ENCODE data around the gene UNC80. TPM values are rescaled to one million over a fixed set of nuclear protein-coding genes. Genes with fewer than 3 reads are reported as not detected.

The UNC80 gene
- total and polyA plus RNA-seq, 2 donors (not counting 1 experiment from before 2014, with no cell fraction given): not detected

GRCh38 chr2:209766613-209767012 lies 5.0 kb upstream of the UNC80 start:
- H3K27ac Mint-ChIP-seq: no peak overlapping the region
- no peak overlapping the region for H3K4me3 ChIP-seq (ENCODE audit: control extremely low read depth in 1 of 5, extremely low read depth in 1 of 5, insufficient read depth in 1 of 5, low read depth in 2 of 5, low read length in 4 of 5)
- WGBS (ENCODE audit: insufficient coverage): 86% methylated on average over 1 of the region's 1 CpG
- H4K20me1 ChIP-seq (ENCODE audit: control insufficient read depth, insufficient read depth, low read length, poor library complexity, severe bottlenecking): no peaks in the 10 kb centered on the region
- peaks cover 0 to 10% (median 3%) of the 10 kb centered on the region in 4 experiments for H3K27me3 ChIP-seq (replicated peaks in 1 of 4; ENCODE audit: control extremely low read depth in 1 of 4, control insufficient read depth in 3 of 4, insufficient read depth in 4 of 4, low read length in 3 of 4)
- ATAC-seq (ENCODE audit: low read depth): no peak
- no peaks in the 10 kb centered on the region for H3K36me3 ChIP-seq (replicated peaks in 1 of 2; ENCODE audit: control extremely low read depth in 1 of 2, control insufficient read depth in 1 of 2, extremely low read depth in 1 of 2, insufficient read depth in 2 of 2, low read length in 1 of 2)
- H3K27me3 Mint-ChIP-seq: peaks cover 13% of the 10 kb centered on the region
- ChIA-PET POLR2A (no interaction called here), CTCF (no interaction called here)
- no peak overlapping the region for H3K9ac ChIP-seq (ENCODE audit: low read length)
- H3K9me3 Mint-ChIP-seq (ENCODE audit: insufficient read depth): no peaks in the 10 kb centered on the region
- H3K4me3 Mint-ChIP-seq: no peak overlapping the region
- H3K27ac ChIP-seq (ENCODE audit: low read length in 2 of 2): no peak overlapping the region
- no peaks in the 10 kb centered on the region for H3K4me1 ChIP-seq (ENCODE audit: control insufficient read depth in 2 of 2, insufficient read depth in 2 of 2, low read length in 2 of 2)
- H3K9me3 ChIP-seq (ENCODE audit: control extremely low read depth in 1 of 3, control insufficient read depth in 2 of 3, insufficient read depth in 1 of 3, low read length in 2 of 3): peaks cover 0 to 4% (median 0%) of the 10 kb centered on the region in 3 donors
- H3K4me1 Mint-ChIP-seq: no peaks in the 10 kb centered on the region
- TF ChIP-seq EZH2 (IDR thresholded peaks at IDR 0.05; ENCODE audit: borderline replicate concordance, insufficient read depth, low read depth, low read length, poor library complexity, severe bottlenecking): no peak
- TF ChIP-seq, protein P1, sequence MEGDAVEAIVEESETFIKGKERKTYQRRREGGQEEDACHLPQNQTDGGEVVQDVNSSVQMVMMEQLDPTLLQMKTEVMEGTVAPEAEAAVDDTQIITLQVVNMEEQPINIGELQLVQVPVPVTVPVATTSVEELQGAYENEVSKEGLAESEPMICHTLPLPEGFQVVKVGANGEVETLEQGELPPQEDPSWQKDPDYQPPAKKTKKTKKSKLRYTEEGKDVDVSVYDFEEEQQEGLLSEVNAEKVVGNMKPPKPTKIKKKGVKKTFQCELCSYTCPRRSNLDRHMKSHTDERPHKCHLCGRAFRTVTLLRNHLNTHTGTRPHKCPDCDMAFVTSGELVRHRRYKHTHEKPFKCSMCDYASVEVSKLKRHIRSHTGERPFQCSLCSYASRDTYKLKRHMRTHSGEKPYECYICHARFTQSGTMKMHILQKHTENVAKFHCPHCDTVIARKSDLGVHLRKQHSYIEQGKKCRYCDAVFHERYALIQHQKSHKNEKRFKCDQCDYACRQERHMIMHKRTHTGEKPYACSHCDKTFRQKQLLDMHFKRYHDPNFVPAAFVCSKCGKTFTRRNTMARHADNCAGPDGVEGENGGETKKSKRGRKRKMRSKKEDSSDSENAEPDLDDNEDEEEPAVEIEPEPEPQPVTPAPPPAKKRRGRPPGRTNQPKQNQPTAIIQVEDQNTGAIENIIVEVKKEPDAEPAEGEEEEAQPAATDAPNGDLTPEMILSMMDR (IDR thresholded peaks at IDR 0.05): no peak
- H3K79me2 ChIP-seq (ENCODE audit: control insufficient read depth, insufficient read depth, low read length): no peaks in the 10 kb centered on the region
- intact Hi-C loops (cut with micrococcal nuclease): no loop called here
- no peak for DNase-seq
- no peak overlapping the region for H2AFZ ChIP-seq (ENCODE audit: insufficient read depth, low read depth, low read length, poor library complexity, severe bottlenecking)
- H3K4me2 ChIP-seq (replicated peaks; ENCODE audit: low read depth, low read length, poor library complexity, severe bottlenecking): no peak overlapping the region

DNA sequence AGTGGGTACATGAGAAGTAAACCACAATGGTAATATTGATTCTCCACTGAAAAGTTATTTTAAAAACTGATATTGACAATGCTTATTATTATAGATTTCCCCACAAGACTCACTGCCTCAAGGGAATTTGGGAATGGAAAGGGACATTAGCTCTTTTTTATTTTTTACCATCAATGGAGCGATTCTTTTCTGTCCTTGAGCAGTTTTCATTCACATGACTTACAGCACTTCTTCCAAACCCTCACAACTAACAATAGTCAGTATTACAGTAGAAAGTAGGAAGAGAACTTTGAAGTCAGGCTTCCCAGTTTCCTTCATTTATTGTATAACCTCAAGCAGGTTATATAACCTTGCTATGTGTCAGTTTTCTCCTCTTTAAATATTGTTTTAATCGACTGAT lies 4.3 kb upstream of the UNC80 start:
- CTCF ChIA-PET: no interaction called here
- Histone ChIP-seq H3K4me3 (ENCODE audit: control extremely low read depth in 1 of 5, extremely low read depth in 1 of 5, insufficient read depth in 1 of 5, low read depth in 2 of 5, low read length in 4 of 5) (no peak overlapping the region), H3K4me1 (ENCODE audit: control insufficient read depth in 2 of 2, insufficient read depth in 2 of 2, low read length in 2 of 2) (no peaks in the 10 kb centered on the region), H4K20me1 (ENCODE audit: control insufficient read depth, insufficient read depth, low read length, poor library complexity, severe bottlenecking) (no peaks in the 10 kb centered on the region), H3K27me3 (replicated peaks in 1 of 4; ENCODE audit: control extremely low read depth in 1 of 4, control insufficient read depth in 3 of 4, insufficient read depth in 4 of 4, low read length in 3 of 4) (peaks cover 0 to 14% (median 4%) of the 10 kb centered on the region in 4 experiments), H3K36me3 (replicated peaks in 1 of 2; ENCODE audit: control extremely low read depth in 1 of 2, control insufficient read depth in 1 of 2, extremely low read depth in 1 of 2, insufficient read depth in 2 of 2, low read length in 1 of 2) (no peaks in the 10 kb centered on the region), H3K4me2 (replicated peaks; ENCODE audit: low read depth, low read length, poor library complexity, severe bottlenecking) (no peak overlapping the region), H3K27ac (ENCODE audit: low read length in 2 of 2) (no peak overlapping the region), H3K9ac (ENCODE audit: low read length) (no peak overlapping the region), H2AFZ (ENCODE audit: insufficient read depth, low read depth, low read length, poor library complexity, severe bottlenecking) (no peak overlapping the region), H3K9me3 (ENCODE audit: control extremely low read depth in 1 of 3, control insufficient read depth in 2 of 3, insufficient read depth in 1 of 3, low read length in 2 of 3) (peaks cover 0 to 4% (median 0%) of the 10 kb centered on the region in 3 donors), H3K79me2 (ENCODE audit: control insufficient read depth, insufficient read depth, low read length) (no peaks in the 10 kb centered on the region)
- ATAC-seq (ENCODE audit: low read depth) (no peak), DNase-seq (no peak)
- POLR2A ChIA-PET: no interaction called here
- H3K27ac Mint-ChIP-seq: no peak overlapping the region
- H3K4me3 Mint-ChIP-seq: no peak overlapping the region
- intact Hi-C loops (cut with micrococcal nuclease): no loop called here
- no peaks in the 10 kb centered on the region for H3K9me3 Mint-ChIP-seq (ENCODE audit: insufficient read depth)
- TF ChIP-seq EZH2 (IDR thresholded peaks at IDR 0.05; ENCODE audit: borderline replicate concordance, insufficient read depth, low read depth, low read length, poor library complexity, severe bottlenecking): no peak
- TF ChIP-seq, protein P1 (IDR thresholded peaks at IDR 0.05): no peak
- peaks cover 14% of the 10 kb centered on the region for H3K27me3 Mint-ChIP-seq
- no peaks in the 10 kb centered on the region for H3K4me1 Mint-ChIP-seq
- no CpG with 5 or more reads among the region's 2 CpGs for WGBS (ENCODE audit: insufficient coverage)

All from B cell (primary cell).